A172 (cell line): ENCODE results near the gene TPM2. TPM values are rescaled to one million over a fixed set of nuclear protein-coding genes. Genes with fewer than 3 reads are reported as not detected.

ENCODE experiments used
- total RNA-seq: library from RNA; depleted of rRNA; stranded (reverse); fragments of >200 nt; shearing (Covaris generic); gene quantifications from 2 replicates; pipeline ENCODE4 v1.2.3, GENCODE V29; 2014; rRNA removed

The TPM2 gene
- total RNA-seq, 1 experiment from 2014 or later, result 447 TPM

Other genes with a start within 250 kb of the TPM2 start
- gene RUSC2, start 199.8 kb downstream of the TPM2 start, total RNA-seq, result 18.6 and 19.9 TPM in 2 replicates
- 11.3 and 15.1 TPM in 2 replicates for gene TESK1, start 84.7 kb downstream of the TPM2 start, total RNA-seq
- gene CD72, start 71.5 kb downstream of the TPM2 start, total RNA-seq, result 0.12 and 0.48 TPM in 2 replicates
- gene SIT1, start 39.0 kb downstream of the TPM2 start, total RNA-seq, result not detected in 2 replicates
- gene RMRP, start 31.9 kb downstream of the TPM2 start, total RNA-seq, result 1,768 and 6,657 TPM in 2 replicates
- gene CCDC107, start 31.6 kb downstream of the TPM2 start, total RNA-seq, result 5.7 and 12.6 TPM in 2 replicates
- 2.5 and 3.6 TPM in 2 replicates for gene ARHGEF39, start 24.7 kb downstream of the TPM2 start, total RNA-seq
- gene CA9, start 16.0 kb downstream of the TPM2 start, total RNA-seq, result not detected in 2 replicates
- 139 and 155 TPM in 2 replicates for gene TLN1, start 42.3 kb upstream of the TPM2 start, total RNA-seq
- gene CREB3, start 42.7 kb upstream of the TPM2 start, total RNA-seq, result 76.5 and 103 TPM in 2 replicates
- gene GBA2, start 59.3 kb upstream of the TPM2 start, total RNA-seq, result 12.2 and 15.0 TPM in 2 replicates
- 10.4 and 16.1 TPM in 2 replicates for gene RGP1, start 59.4 kb upstream of the TPM2 start, total RNA-seq
- gene MSMP, start 64.4 kb upstream of the TPM2 start, total RNA-seq, result not detected in 2 replicates
- 1.9 and 2.1 TPM in 2 replicates for gene NPR2, start 101.7 kb upstream of the TPM2 start, total RNA-seq
- 0.21 and 0.29 TPM in 2 replicates for gene SPAG8, start 122.3 kb upstream of the TPM2 start, total RNA-seq
- 36.3 and 49.2 TPM in 2 replicates for gene HINT2, start 125.1 kb upstream of the TPM2 start, total RNA-seq
- not detected in 2 replicates for gene FAM221B, start 138.8 kb upstream of the TPM2 start, total RNA-seq
- gene TMEM8B, start 139.3 kb upstream of the TPM2 start, total RNA-seq, result 1.6 and 2.7 TPM in 2 replicates
- gene OR13J1, start 180.5 kb upstream of the TPM2 start, total RNA-seq, result not detected in 2 replicates
- gene HRCT1, start 216.3 kb upstream of the TPM2 start, total RNA-seq, result 1.0 TPM in 1 of 2 replicates, not detected in the other
- gene SPAAR, start 219.6 kb upstream of the TPM2 start, total RNA-seq, result 0.31 TPM in 1 of 2 replicates, not detected in the other